Fibroblast of skin of back (primary cell): ENCODE data around the gene F8.
"Not testable (repeated sequence)": the region's sequence is repeated elsewhere in the genome, so short reads cannot be mapped to it uniquely, and the experiment has no call there.

Experiments used
- DNase-seq: peaks from one replicate; pipeline ENCODE4 v3.0.0-alpha.2; 2013

Gene F8

DNA sequence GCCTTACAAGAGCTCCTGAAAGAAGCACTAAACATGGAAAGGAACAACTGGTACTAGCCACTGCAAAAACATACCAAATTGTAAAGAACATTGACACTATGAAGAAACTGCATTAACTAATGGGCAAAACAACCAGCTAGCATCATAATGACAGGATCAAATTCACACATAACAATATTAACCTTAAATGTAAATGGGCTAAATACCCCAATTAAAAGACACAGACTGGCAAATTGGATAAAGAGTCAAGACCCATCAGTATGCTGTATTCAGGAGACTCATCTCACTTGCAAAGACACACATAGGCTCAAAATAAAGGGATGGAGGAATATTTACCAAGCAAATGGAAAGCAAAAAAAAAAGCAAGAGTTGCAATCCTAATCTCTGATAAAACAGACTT, 154.0 kb downstream of the F8 start:
- not testable (repeated sequence) for DNase-seq

DNA sequence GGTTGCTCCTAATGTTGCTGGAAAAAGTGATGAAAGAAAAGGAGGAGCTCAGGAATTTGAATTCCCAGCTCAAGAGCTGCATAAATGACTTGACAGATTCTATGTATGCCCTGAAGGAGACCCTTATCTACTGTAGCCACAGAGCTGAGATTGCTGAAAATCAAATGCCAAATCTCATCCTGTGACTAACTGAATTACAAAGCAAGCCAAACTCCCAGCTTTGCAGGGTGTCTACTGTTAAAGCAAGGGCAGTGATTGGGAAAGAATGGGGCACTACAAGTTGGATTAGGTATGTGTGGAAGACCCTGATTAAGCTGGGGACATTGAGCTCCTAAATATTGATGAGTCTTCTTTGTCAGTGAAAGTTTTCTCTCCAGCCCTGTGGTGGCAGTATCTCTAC, 167.3 kb downstream of the F8 start:
- no peak for DNase-seq

DNA sequence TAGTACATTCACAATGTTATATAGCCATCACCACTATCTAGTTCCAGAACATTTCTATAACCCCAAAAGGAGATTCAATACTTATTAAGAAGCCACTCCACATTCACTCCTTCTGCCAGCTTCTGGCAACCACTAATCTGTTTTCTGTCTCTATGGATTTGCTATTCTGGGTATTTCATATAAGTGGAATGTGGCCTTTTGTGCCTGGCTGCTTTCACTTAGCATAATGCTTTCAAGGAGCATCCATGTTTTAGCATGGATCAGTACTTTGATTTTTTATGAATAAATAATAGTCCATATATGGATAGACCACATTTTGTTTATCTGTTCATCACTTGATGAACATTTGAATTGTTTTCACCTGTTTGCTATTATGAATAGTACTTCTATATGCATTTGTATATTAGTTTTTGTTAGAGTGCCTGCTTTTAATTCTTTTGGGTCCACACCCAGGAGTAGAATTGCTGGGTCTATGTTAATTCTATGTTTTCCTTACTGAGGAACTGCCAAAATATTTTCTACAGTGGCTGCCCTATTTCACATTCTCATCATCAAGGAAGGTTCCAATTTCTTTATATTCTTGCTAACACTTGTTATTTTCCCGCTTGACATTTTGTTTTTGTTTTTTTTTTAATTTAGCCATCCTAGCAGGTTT, 171.4 kb downstream of the F8 start:
- no peak for DNase-seq

DNA sequence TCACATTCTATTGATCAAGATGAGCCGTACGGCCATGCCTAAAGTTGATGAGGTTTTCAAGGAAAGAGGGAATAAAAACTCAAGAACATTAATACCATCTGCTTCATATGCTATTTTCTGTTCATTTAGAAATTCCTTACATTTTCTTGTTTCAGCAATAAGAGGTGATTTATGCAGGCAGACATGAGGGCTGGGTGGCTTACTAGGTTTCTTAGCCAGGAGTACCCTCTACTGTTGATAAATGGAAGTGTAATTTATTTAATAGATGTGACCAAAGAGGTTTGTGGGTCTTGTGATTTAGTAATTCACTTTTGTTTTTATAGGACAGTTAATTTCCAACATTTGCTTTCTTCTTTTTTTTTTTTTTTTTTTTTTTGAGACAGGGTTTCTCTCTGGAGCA, 181.7 kb downstream of the F8 start:
- peak; percentile 46 for DNase-seq

DNA sequence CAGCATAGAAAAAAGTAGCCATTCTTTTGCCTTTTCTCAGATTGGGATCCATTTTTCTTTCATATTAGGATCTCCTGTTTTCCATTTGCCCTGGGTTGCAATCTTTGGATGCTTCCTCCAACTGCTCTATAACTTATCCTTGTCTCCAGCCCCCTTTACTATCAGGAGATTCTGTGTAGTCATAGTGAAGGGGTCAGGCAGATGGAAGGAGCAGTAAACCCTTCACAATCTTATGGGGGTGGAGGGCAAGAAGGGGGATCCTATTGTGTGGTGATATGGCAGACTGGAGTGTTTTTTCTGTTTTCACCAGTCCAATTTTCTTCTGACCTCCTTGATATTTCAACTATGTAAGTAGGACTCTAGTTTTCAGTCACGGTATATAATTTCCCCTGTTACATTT, 186.4 kb downstream of the F8 start:
- no peak for DNase-seq

DNA sequence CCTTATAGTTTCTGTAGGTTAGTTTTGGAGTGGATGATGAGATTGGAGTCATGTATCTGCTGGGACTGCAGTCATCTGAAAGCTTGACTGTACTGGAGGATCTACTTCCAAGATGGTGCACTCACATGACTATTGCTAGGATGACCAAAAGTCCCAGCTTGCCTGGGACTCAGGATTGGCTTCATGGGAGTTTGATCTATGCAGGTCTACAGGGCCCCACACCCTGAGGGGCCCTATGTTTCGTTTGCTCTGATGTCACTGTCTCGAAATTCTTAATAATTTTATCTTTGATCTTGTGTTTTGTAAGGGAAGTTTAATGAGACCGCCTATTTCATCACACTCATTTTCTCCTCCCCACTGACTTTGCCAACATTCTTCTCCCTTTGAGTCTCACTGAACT, 188.0 kb downstream of the F8 start, which contains the start of gene SMIM9:
SMIM9 (minus strand) TSS at position 101 of the 400 bp plus-strand sequence. CDS start 3,806 bp downstream, outside the sequence.
- DNase-seq = no peak

DNA sequence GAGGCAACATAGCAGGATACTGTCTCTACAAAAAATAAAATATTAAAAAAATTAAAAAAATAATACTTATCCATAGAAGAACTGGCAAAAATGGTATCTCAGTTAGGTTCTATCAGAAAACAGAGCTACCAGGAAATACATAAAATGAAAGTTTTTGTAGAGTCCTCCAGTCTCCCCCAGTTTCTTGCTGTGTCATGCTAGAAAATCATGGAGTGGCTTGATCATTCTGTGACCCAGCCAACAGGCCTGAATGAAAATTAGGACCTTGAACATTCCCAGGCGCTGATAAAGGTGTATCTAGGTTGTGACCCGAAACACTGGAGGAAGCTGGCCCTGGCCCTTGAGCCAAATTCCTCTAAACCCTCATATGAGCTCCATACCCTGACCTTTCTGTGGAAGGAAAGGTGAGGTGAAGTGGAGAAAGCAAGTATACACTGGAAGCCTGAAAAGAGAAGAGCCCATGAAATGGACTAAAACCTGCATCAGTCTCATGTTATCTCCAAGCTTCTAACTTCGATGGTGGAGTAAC, 188.7 kb downstream of the F8 start:
- DNase-seq = no peak

DNA sequence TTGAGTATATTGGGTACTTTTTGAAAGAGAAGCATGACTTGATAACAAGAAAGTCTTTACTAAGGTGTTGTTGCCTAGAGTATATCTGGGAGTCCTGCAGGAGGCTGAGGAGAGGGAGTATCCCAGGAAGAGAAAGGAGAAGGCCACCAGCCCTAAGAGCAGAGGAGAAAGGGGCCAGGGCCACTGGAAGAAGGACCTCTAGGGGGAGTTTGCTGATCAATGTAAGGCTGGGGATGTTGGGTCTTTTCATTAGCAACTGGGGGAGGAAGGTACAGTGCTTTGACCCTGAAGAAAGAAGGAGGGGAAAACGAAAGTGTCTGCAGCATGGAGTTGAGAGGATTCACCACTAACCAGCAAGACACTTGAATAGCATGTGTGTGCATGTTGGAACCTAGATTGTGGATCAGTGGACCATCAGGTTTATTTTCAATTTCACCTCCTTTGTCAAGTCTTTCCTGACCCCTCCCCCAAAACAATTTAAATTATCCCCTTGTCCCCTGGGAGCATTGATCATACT, 192.5 kb downstream of the F8 start:
- DNase-seq = no peak

DNA sequence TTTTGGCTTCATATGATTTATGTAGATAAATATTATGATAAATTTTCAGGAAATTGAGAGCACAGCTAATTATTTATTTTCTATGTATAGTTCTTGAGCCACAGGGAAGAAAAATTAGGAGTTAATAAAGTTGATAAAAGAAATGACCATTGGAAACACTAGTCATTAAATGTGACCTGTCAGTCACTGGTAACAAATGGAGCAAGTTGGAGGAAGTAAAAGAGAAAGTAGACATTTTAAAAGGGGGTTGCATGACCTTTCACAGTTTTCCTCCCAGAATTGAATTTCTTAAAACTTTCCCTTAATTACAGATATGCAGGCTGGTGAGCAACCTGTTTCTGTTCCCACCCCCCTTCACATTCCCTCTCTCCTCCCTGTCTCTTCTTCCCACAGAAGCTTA, 193.4 kb downstream of the F8 start:
- DNase-seq = no peak

DNA sequence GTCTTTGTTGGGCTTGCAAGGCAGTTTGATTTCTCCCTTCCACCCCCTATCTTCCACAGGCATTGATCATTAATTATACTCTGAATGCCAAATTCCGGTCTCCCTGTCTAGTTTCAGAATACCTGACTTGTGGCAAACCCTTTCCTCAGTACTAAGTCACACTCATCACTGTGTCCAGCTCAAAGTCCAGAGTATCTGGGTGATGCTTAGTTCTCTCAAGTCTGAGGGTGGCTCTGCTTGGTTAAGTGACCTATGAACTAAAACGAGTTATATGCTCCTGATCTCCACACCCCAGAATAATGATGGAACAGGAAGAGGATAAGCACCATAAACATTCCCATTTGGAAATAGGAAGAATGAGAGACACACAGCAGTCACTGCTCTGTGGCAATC, 194.5 kb downstream of the F8 start:
- DNase-seq = no peak

DNA sequence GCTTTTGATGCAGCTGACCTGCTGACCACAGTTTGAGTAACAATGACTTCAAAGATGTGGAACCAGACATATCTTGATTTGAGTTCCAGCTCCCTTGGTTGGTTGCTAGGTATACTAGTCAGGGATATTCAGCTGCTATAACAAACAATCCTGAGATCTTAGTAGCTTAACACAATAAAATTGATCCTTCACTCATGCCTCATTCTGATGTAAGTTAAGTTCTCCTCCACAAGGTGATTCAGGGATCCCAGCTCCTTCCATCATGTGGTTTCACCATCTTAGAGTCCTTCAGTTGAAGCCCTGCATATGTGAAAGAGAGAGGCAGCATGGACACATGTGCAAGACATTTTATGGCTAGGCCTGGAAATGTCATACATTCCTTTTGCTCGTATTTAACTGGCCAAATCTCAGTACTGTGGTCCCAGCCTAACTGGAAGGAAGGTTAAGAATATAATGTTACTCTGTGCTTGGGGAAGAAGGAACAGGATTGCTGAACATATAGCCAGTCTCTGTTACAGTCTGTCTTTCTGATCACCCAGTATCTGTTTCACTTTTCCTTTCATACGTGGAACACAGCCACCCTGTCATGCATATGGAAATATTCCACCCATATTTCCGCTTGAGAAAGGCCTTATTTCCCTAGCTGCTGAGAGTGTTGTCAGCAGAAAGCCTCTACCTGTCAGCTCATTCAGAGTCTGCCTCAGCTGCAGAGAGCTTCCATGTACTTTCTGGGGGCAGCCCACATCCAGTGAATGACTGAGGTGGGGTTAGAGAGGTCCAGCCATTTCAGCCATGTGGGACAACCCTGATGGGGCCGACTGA, 195.1 kb downstream of the F8 start:
- no peak for DNase-seq

DNA sequence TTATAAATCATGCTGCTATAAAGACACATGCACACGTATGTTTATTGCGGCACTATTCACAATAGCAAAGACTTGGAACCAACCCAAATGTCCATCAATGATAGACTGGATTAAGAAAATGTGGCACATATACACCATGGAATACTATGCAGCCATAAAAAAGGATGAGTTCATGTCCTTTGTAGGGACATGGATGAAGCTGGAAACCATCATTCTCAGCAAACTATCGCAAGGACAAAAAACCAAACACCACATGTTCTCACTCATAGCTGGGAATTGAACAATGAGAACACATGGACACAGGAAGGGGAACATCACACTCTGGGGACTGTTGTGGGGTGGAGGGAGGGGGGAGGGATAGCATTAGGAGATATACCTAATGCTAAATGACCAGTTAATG, 196.9 kb downstream of the F8 start:
- DNase-seq = not testable (repeated sequence)

DNA sequence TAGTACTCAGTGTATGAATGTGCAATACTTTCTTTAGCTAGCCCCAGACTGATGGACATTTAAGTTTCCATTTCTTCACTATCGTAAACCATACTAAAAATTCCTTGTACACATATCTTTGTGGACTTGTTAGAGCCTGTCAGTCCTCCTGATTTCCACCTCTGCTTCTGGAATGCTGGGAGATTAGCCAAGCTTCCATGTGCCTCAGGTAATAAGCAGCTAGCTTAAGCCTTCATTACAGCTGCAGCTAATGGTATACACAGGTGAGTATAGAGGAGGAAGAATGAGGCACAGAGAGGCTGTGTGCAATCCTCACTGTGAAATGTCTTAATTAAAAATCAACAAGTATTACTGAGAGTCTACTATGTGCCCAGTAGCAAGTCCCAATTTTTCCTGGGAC, 197.9 kb downstream of the F8 start:
- DNase-seq = no peak

DNA sequence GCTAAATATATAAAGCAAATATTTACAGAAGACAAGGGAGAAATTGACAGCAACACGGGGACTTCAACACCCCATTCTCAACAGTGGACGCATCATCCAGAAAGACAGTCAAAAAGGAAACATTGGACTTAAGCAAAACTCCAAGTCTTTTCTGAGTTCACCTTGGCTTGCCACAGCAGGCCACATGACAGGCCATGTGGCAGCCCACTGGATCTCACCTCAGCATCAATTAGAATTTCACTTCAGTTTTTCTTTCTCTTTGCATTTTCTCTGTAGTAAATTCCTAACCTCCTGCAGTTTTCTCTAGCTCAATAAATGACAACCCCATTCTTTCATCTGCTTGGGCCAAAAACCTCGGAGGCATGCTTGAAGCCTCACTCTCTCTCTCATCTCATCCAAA, 200.5 kb downstream of the F8 start:
- no peak for DNase-seq

DNA sequence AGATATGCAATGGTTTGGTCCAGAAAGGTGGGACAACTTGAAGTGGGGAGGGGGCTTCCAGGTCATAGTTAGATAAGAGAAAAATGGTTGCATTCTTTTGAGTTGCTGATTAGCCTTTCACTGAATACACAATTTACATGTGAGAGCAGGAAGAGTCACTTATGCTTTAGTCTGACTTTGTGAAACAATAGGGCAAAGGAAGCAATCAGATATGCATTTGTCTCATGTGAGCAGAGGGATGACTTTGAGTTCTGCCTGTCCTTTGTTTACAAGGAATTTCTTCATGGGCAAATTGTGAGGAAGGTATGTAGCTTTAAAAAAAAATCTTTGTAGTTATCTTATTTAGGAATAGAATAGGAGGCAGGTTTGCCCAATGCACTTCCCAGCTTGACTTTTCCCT, 201.0 kb downstream of the F8 start:
- DNase-seq = no peak

DNA sequence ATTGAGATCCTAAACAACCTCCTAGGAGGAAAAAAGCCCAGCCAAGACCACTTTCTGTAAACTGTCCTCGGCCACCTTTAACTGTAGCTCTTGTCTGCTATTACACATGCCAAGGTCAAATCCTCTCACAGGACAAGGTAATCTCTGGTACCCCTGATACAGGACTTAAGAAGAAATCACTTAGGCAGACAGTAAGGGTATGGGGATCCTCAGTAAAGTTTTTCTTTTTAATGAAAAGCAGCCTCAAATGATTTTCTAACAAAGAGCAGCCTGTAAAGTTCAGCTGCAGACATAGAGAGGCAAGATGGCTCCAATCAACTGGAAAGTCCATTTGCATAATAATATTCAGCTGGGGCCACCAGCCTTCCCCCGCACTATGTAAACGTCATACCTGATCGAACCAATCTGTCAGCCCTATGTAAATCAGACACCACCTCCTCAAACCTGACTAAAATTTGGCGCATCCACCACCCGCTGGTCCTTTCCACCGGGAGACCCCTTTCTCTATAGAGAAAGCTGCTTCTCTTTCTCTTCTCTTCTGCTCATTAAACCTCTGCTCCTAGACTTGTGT, 202.7 kb downstream of the F8 start:
- DNase-seq = no peak

DNA sequence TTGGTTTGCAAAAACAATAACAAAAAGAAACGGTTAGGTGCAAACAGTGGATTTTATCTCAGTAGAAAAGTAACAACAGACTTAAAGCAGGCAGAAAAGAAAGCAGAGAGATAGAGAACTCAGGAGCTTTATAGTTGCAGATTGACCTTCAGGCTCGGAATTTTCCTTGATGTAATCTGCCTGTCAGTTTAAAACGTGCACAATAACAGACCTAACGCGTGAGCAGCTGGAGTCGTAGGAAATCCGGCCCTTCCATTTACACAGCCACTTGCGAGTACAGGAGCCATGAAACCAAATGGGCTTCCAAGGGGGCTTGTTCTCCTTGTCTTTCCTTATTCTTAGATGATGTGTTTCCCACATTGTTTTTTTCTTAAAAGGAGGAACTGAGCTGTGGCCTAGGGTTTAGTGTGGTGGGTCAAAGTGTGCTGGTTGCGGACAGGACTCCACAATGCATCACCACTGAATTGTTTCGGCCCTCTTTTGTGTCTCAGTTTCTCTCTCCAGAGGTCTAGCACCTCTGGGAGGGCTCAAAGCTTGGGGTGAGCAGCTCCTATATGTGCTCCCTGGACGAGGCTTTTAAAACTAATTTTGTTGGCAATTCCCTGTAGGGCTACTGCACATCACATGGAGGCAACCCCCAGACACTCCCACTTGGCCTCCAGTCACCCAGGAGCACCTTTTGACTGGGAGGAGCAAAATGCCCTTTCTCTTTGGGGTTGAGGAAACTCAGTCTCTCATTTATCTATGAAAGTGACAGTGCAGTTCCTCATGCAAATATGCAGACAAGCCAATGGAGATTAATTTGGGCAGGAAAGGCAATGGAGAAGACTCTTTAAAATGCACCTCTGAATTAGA, 203.4 kb downstream of the F8 start:
- DNase-seq = no peak

DNA sequence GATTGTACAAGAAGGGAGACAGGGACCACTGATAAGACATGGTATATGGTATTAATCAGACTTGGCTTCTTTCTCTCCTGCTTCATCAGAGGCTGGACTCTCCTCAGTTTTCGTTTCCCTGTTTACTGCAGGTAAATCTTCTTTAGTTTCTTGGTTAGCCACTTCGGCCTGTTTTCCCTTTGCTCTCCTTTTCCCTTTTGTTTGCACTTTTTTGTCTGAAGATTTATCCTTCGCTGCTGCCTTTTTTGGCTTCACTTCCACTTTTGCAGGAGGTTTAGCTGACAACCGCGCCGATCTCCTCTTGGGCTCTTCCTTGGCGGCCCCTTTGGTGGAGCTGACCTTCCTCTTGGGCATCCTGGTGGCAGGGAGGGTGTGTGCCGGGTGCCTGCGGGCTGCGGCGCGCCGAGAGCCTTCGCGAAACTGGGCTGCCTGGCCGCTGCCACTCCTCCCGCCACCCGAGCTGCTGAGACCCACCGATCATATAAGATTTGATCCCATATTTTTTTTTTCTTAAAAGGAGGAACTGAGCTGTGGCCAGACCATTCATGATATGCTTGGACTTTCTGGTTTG, 205.4 kb downstream of the F8 start:
- DNase-seq = not testable (repeated sequence)

DNA sequence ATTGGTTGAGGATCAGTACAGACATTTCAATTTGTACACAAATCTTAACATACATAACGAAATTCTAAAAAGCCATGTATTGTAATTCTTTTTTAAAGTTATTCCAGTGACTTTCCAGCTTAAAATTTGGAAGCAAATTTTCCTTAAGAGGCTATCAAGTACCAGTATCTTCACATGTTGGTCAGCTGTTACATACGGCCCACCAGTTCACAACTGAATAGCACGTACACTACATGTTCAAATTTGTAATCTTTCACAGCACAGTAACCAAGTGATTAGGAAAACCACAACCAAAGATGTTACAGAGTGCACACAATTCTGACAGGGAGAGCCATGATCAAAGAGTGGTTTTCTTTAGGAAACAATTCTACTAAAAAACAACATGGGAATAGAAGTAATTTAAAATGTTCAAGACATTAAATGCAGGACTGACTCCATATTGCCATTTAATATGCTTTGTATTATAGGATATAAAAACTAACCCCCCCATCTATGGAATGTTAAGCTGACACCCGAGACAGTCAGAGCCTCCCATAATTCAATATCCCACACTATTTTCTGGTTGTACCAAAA, 206.1 kb downstream of the F8 start:
- DNase-seq = not testable (repeated sequence)

DNA sequence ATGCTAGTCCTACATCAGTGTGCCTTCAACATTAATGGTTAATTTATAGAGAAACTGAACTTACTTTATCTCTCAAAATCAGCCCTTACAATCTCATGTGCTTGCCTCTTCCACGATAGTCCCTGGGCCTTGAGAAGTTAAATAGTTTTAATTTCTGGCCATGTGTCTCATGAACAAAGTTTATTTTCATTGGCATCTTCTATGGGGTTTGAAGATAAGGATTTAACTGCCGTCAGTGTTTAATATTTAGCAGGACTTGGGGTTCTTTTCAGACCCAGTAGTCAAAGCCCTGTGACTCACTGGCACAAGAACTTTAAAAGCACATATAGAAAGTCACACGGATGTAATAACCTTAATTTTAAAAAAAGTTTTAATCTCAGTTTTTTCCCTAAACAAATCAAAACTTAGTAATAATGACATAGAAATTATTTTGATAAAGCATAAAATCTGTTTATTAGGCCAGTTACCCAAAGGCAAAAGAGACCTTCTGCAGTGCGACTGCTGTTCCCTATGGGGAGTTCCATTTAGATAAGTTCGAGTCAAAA, 207.2 kb downstream of the F8 start:
- peak; percentile 13 for DNase-seq

DNA sequence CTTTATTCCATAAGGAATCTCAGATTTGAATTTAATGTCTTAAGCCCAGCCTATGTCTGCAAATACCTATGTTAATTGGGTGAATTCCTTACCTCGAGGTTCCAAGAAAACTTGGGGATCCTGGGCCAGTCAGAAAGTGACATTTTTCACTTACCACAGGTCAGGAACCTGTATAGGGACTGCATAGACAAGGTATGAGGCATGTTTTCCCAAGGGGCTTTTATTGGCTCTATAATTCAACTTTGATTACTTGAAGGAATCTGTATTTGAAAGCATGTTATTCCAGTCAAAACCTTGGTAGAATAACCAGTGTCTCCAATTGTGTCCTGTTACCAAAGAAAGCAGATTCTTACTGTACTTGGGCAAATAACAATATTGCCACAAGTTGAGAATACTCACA, 208.7 kb downstream of the F8 start:
- no peak for DNase-seq
